ENCODE measurements around the gene CCDC85B. TPM values are rescaled to one million over a fixed set of nuclear protein-coding genes. Genes with fewer than 3 reads are reported as not detected.

Gene CCDC85B
- total RNA-seq, 1 donor from 2014 or later: 29.7 TPM

DNA sequence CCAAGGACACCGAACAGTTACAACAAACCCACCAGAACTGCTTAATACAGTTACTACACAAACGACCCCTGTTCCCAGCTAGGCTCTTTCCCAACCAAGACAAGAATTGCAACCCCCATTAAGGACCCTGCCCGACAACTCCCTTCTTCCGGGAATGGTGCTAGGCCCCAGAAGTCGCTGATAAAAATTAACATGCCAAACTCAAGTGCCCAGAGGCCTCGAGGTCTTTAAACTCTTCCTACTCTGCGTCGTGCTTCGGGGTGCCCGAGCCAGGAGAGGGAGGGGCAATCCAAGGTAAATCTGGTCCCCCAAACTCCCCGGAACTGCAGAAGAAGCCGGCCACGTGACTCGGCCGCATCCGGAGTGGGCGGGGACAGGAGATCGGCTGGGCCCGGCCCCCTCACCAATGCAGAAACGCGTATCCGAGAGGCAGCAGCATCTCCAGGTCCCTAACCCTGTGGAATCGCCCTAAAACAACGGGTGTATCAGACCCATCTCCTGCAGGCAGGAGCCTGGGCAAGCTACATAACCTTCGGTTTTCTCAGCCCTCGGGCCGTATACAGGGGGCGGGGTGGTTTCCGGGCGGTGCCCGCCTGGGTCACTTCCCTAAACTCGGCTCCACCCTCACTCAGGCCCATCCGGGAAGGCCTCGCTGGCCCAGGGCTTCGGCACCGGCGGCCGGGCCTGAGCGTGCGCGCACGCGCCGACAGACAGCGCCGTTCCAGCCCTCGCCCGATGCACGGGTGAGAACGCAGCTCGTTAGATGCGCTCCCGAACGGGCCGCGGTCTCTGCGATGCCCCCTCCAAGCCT lies 33.6 kb upstream of the CCDC85B start:
- Histone ChIP-seq H3K27me3 (ENCODE audit: control insufficient read depth, insufficient read depth, low read length) (no peaks in the 10 kb centered on the region), H3K4me3 (ENCODE audit: low read depth, low read length) (peak overlapping the region; percentile 98), H3K36me3 (ENCODE audit: control insufficient read depth, insufficient read depth, low read length) (peaks cover 37% of the 10 kb centered on the region)
- DNase-seq (ENCODE audit: low read depth) (peak; percentile 47), FAIRE-seq (no peak)
- TF ChIP-seq, protein P1, sequence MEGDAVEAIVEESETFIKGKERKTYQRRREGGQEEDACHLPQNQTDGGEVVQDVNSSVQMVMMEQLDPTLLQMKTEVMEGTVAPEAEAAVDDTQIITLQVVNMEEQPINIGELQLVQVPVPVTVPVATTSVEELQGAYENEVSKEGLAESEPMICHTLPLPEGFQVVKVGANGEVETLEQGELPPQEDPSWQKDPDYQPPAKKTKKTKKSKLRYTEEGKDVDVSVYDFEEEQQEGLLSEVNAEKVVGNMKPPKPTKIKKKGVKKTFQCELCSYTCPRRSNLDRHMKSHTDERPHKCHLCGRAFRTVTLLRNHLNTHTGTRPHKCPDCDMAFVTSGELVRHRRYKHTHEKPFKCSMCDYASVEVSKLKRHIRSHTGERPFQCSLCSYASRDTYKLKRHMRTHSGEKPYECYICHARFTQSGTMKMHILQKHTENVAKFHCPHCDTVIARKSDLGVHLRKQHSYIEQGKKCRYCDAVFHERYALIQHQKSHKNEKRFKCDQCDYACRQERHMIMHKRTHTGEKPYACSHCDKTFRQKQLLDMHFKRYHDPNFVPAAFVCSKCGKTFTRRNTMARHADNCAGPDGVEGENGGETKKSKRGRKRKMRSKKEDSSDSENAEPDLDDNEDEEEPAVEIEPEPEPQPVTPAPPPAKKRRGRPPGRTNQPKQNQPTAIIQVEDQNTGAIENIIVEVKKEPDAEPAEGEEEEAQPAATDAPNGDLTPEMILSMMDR (IDR thresholded peaks at IDR 0.05; ENCODE audit: insufficient read depth, low read length, severe bottlenecking): no peak

GRCh38 chr11:65857500-65857852 lies 33.0 kb upstream of the CCDC85B start:
- no peak for DNase-seq (ENCODE audit: low read depth)
- Histone ChIP-seq H3K4me3 (ENCODE audit: low read depth, low read length) (peak overlapping the region; percentile 98), H3K27me3 (ENCODE audit: control insufficient read depth, insufficient read depth, low read length) (no peaks in the 10 kb centered on the region), H3K36me3 (ENCODE audit: control insufficient read depth, insufficient read depth, low read length) (peaks cover 40% of the 10 kb centered on the region)
- TF ChIP-seq, protein P1 (IDR thresholded peaks at IDR 0.05; ENCODE audit: insufficient read depth, low read length, severe bottlenecking): no peak
- no peak for FAIRE-seq

DNA sequence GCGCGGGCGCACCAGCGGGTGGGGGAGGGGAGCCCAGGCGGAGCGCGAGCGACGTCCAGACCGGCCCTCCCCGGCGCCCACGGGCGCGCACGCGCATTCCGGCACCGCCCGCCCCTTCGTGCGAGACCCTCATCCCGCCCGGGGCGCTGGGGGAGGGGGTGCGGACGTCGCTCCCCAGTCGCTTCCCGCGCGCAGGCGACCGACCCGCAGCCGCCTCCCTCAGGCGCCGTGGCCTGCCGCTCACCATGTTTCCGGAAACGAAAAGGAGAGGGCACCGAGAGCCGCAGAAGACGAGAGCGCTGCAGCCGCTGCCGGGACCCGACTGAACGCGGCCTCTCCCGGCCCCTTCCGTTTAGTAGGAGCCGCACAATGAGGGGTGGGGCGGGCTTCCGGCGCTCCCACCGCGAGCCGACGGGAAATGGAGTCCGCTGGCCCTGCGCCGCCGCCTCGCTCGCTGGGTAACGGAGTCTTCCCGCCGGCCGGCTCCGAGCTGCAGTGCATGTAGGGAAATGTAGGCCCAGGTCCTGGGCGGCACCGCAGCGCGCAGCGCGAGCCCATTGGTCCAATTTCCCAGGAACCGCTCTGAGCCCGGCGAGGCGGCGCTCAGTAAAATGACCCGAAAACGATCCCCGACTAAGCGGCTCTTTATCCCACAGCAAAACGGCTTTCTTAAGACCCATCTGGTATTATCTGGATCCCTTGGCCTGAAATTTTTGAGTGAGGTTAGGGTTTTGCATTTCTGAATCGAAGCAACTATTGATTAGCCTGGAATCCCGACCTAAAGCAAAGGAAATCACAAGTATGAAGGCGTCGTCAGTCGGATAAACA lies 32.4 kb upstream of the CCDC85B start, which contains the start of gene CFL1:
Gene CFL1, minus strand, starts transcription at position 328 of the 828 bp plus-strand sequence. Its CDS starts 81 bp downstream, at position 247.
- Histone ChIP-seq H3K36me3 (ENCODE audit: control insufficient read depth, insufficient read depth, low read length) (peaks cover 44% of the 10 kb centered on the region), H3K27me3 (ENCODE audit: control insufficient read depth, insufficient read depth, low read length) (no peaks in the 10 kb centered on the region), H3K4me3 (ENCODE audit: low read depth, low read length) (peak within 1 kb of the TSS; percentile 98)
- FAIRE-seq: no peak
- TF ChIP-seq, protein P1 (IDR thresholded peaks at IDR 0.05; ENCODE audit: insufficient read depth, low read length, severe bottlenecking): no peak
- peak; percentile 90 for DNase-seq (ENCODE audit: low read depth)

DNA sequence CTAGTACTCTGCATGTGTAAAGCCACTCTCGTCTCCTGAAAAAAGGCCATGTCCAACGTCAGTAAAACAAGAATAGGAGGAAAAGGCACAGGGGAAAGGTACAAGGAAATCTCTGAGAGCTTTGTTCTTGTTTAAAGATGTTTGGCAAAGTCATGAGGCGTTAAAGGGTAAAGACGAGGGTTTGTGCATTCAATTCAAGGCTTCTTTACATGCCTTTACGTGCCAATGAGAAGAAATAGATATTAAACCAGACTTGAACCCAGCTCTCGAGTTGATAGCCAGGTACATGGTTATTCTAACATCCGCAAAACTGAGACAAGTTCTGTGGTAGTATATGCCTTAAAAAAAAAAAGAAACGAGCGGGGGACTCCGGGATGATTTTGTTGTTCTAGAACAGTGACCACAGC lies 31.8 kb upstream of the CCDC85B start:
- Histone ChIP-seq H3K27me3 (ENCODE audit: control insufficient read depth, insufficient read depth, low read length) (no peaks in the 10 kb centered on the region), H3K36me3 (ENCODE audit: control insufficient read depth, insufficient read depth, low read length) (peaks cover 41% of the 10 kb centered on the region), H3K4me3 (ENCODE audit: low read depth, low read length) (peak overlapping the region; percentile 98)
- DNase-seq (ENCODE audit: low read depth) (peak; percentile 45), FAIRE-seq (no peak)
- TF ChIP-seq, protein P1 (IDR thresholded peaks at IDR 0.05; ENCODE audit: insufficient read depth, low read length, severe bottlenecking): no peak

- no peaks in the 10 kb centered on the region for H3K27me3 ChIP-seq (ENCODE audit: control insufficient read depth, insufficient read depth, low read length)
- TF ChIP-seq, protein P1 (IDR thresholded peaks at IDR 0.05; ENCODE audit: insufficient read depth, low read length, severe bottlenecking): peak; percentile 11
- no peak for FAIRE-seq
- H3K4me3 ChIP-seq (ENCODE audit: low read depth, low read length): peak overlapping the region; percentile 98
- H3K36me3 ChIP-seq (ENCODE audit: control insufficient read depth, insufficient read depth, low read length): peaks cover 44% of the 10 kb centered on the region
- DNase-seq (ENCODE audit: low read depth): peak; percentile 91
These were observed 31.2 kb upstream of the CCDC85B start for GRCh38 chr11:65859095-65859811.
